Immature natural killer cell (primary cell): ENCODE results near the gene RPS6KA3. TPM values are rescaled to one million over a fixed set of nuclear protein-coding genes. Genes with fewer than 3 reads are reported as not detected.

ENCODE experiments used
- DNase-seq, 3 donors: peaks; one replicate each; pipeline ENCODE4 v3.0.0; 2022; ENCODE audit warnings: mixed read lengths in 1 of 3
- H3K27ac Mint-ChIP-seq, 6 donors: one replicate each; pipeline ENCODE4 v1.8.0; 2020; ENCODE audit warnings: mixed read lengths in 6 of 6, mild to moderate bottlenecking in 5 of 6, inconsistent platforms in 4 of 6, moderate library complexity in 3 of 6
- H3K27me3 Mint-ChIP-seq, 3 donors: one replicate each; pipeline ENCODE4 v1.8.0; 2020 to 2021; ENCODE audit warnings: low read depth in 3 of 3, mild to moderate bottlenecking in 3 of 3, mixed read lengths in 3 of 3, moderate library complexity in 3 of 3, inconsistent platforms in 1 of 3
- H3K36me3 Mint-ChIP-seq, 3 donors: one replicate each; pipeline ENCODE4 v1.8.0; 2020; ENCODE audit warnings: mixed read lengths in 3 of 3, inconsistent platforms in 2 of 3, mild to moderate bottlenecking in 2 of 3
- H3K4me1 Mint-ChIP-seq, 2 donors: one replicate each; pipeline ENCODE4 v1.8.0; 2020; ENCODE audit warnings: inconsistent platforms in 2 of 2, mild to moderate bottlenecking in 2 of 2, mixed read lengths in 2 of 2, moderate library complexity in 1 of 2
- H3K4me3 Mint-ChIP-seq, 5 donors: one replicate each; pipeline ENCODE4 v1.8.0; 2020; ENCODE audit warnings: mild to moderate bottlenecking in 5 of 5, mixed read lengths in 5 of 5, inconsistent platforms in 3 of 5, moderate library complexity in 3 of 5
- H3K9me3 Mint-ChIP-seq, 6 donors: one replicate each; pipeline ENCODE4 v1.8.0; 2020; ENCODE audit warnings: mild to moderate bottlenecking in 6 of 6, mixed read lengths in 6 of 6, inconsistent platforms in 4 of 6, moderate library complexity in 3 of 6
- polyA plus RNA-seq, 3 donors: library from polyadenylated mRNA; unstranded; fragments of 300-500 nt; fragmentation: Illumina TruSeq; gene quantifications; one replicate each; pipeline ENCODE4 v1.2.3, GENCODE V29; 2021

The RPS6KA3 gene
- polyA plus RNA-seq, 3 donors from 2014 or later = 16.9 to 38.7 (median 28.4) TPM

- peaks cover 0 to 2% of the 10 kb centered on the region in 2 donors for H3K4me1 Mint-ChIP-seq
- peaks cover 2 to 13% (median 4%) of the 10 kb centered on the region in 3 donors for H3K27me3 Mint-ChIP-seq
- no peaks in the 10 kb centered on the region for H3K9me3 Mint-ChIP-seq
- no peak within 1 kb of the TSS for H3K27ac Mint-ChIP-seq
- no peak for DNase-seq
- peak within 1 kb of the TSS in 1 of 5 donors; percentile 12 for H3K4me3 Mint-ChIP-seq
- peaks cover 0 to 4% (median 0%) of the 10 kb centered on the region in 3 donors for H3K36me3 Mint-ChIP-seq
These were observed 150.0 kb downstream of the RPS6KA3 start, which contains the start of gene MAP7D2 for GRCh38 chrX:20116577-20117240. Gene MAP7D2 (minus strand): TSS chrX:20116907. CDS start chrX:20116879, 28 bp downstream.

GRCh38 chrX:20116087-20116576 lies 150.6 kb downstream of the RPS6KA3 start:
- Mint-ChIP-seq H3K4me1 (peaks cover 0 to 2% of the 10 kb centered on the region in 2 donors), H3K4me3 (no peak overlapping the region), H3K36me3 (peaks cover 0 to 4% (median 0%) of the 10 kb centered on the region in 3 donors), H3K27ac (no peak overlapping the region), H3K9me3 (no peaks in the 10 kb centered on the region), H3K27me3 (peaks cover 2 to 13% (median 4%) of the 10 kb centered on the region in 3 donors)
- no peak for DNase-seq

- Mint-ChIP-seq H3K27ac (no peak overlapping the region), H3K4me1 (peaks cover 0 to 2% of the 10 kb centered on the region in 2 donors)
These were observed 154.5 kb downstream of the RPS6KA3 start for GRCh38 chrX:20112022-20112774.

GRCh38 chrX:20111271-20111670 lies 155.4 kb downstream of the RPS6KA3 start:
- no peak for DNase-seq
- Mint-ChIP-seq H3K27ac (peak overlapping the region in 1 of 6 donors; percentile 16), H3K36me3 (peaks cover 0 to 4% (median 0%) of the 10 kb centered on the region in 3 donors), H3K4me3 (no peak overlapping the region), H3K9me3 (no peaks in the 10 kb centered on the region), H3K27me3 (peaks cover 2 to 11% (median 4%) of the 10 kb centered on the region in 3 donors), H3K4me1 (peaks cover 0 to 2% of the 10 kb centered on the region in 2 donors)

More at GRCh38 chrX:20112022-20112774, 154.5 kb downstream of the RPS6KA3 start:
- DNase-seq = no peak
- peaks cover 0 to 4% (median 0%) of the 10 kb centered on the region in 3 donors for H3K36me3 Mint-ChIP-seq
- no peaks in the 10 kb centered on the region for H3K9me3 Mint-ChIP-seq
- peaks cover 2 to 9% (median 4%) of the 10 kb centered on the region in 3 donors for H3K27me3 Mint-ChIP-seq
- H3K4me3 Mint-ChIP-seq = no peak overlapping the region

GRCh38 chrX:20101934-20102581 lies 164.7 kb downstream of the RPS6KA3 start:
- Mint-ChIP-seq H3K27me3 (peaks cover 0 to 2% (median 0%) of the 10 kb centered on the region in 3 donors), H3K4me1 (no peaks in the 10 kb centered on the region), H3K4me3 (no peak overlapping the region), H3K9me3 (no peaks in the 10 kb centered on the region), H3K27ac (peak overlapping the region in 1 of 6 donors; percentile 26), H3K36me3 (no peaks in the 10 kb centered on the region)
- no peak for DNase-seq

Other genes with a start within 250 kb of the RPS6KA3 start
- not detected for gene MAP7D2, start 150.0 kb downstream of the RPS6KA3 start, polyA plus RNA-seq
- gene EIF1AX, start 125.1 kb downstream of the RPS6KA3 start, polyA plus RNA-seq = 10 to 100 TPM; 61.0 to 88.7 (median 78.6) TPM